ENCODE measurements around the gene GSE1.

GSE1 gene

GRCh38 chr16:85656351-85657266, 43.5 kb downstream of the GSE1 start:
- peaks cover 44 to 96% (median 79%) of the 10 kb centered on the region in 11 experiments for H4K20me1 ChIP-seq
- peaks cover 0 to 12% (median 0%) of the 10 kb centered on the region in 11 experiments; a peak in 6 of 22 replicates for H3K27me3 ChIP-seq
- H3K4me2 ChIP-seq, result no peak overlapping the region
- no peak for TF ChIP-seq Cebpa-rat (IDR thresholded peaks at IDR 0.05)
- H3K9ac ChIP-seq, result no peak overlapping the region
- peaks cover 17 to 24% (median 19%) of the 10 kb centered on the region in 10 experiments for H3K4me1 ChIP-seq
- no peaks in the 10 kb centered on the region for H3K9me3 ChIP-seq (replicated peaks in 1 of 11)
- no peak overlapping the region for H3K27ac ChIP-seq
- peaks cover 67 to 86% (median 82%) of the 10 kb centered on the region in 11 experiments for H3K36me3 ChIP-seq
- H3K4me3 ChIP-seq, result no peak overlapping the region

DNA sequence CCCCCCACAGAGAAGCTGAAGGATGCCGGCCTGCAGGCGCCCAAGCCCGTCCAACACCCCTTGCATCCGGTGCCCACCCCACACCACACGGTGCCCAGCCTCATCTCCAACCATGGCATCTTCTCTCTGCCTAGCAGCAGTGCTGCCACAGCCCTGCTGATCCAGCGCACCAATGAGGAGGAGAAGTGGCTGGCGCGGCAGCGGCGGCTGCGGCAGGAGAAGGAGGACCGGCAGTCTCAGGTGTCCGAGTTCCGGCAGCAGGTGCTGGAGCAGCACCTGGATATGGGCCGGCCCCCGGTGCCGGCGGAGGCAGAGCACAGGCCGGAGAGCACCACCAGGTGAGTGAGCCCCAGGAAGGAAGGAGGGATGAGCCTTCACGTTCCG, 44.1 kb downstream of the GSE1 start:
- peaks cover 11 to 17% (median 13%) of the 10 kb centered on the region in 10 experiments; a peak in 19 of 20 replicates for H3K4me1 ChIP-seq
- H3K9ac ChIP-seq, result no peak overlapping the region
- no peaks in the 10 kb centered on the region for H3K9me3 ChIP-seq (replicated peaks in 1 of 11)
- no peak overlapping the region for H3K4me2 ChIP-seq
- H3K4me3 ChIP-seq, result no peak overlapping the region
- no peak overlapping the region for H3K27ac ChIP-seq
- peaks cover 37 to 96% (median 77%) of the 10 kb centered on the region in 11 experiments for H4K20me1 ChIP-seq
- peaks cover 0 to 5% (median 0%) of the 10 kb centered on the region in 11 experiments; a peak in 5 of 22 replicates for H3K27me3 ChIP-seq
- peaks cover 73 to 93% (median 89%) of the 10 kb centered on the region in 11 experiments for H3K36me3 ChIP-seq
- TF ChIP-seq Cebpa-rat (IDR thresholded peaks at IDR 0.05), result no peak

DNA sequence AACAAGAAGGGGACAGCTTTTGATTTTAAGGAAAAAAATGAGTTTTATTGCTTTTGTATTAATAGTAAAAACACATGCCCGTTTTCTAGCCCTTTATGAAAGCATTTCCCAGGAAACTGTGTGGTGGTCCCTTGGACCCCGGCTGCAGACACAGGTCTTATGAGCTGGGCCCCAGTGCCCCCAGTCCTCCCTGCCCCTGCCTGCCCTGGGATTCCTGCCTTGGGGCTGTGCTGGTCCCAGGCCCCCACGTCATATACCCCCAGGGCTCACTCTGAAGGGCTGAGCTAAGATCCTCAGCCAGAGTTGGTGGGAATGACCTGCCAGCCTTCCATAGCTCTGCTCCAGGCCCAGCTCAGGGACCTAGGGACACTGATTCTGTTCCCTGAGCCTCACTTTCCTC, 44.9 kb downstream of the GSE1 start:
- TF ChIP-seq Cebpa-rat (IDR thresholded peaks at IDR 0.05), result no peak
- Histone ChIP-seq H3K9me3 (replicated peaks in 1 of 11) (no peaks in the 10 kb centered on the region), H3K4me1 (peaks cover 4 to 10% (median 6%) of the 10 kb centered on the region in 10 experiments; a peak in 16 of 20 replicates), H4K20me1 (peaks cover 31 to 96% (median 74%) of the 10 kb centered on the region in 11 experiments), H3K27ac (no peak overlapping the region), H3K27me3 (no peaks in the 10 kb centered on the region), H3K4me2 (no peak overlapping the region), H3K36me3 (peaks cover 80 to 98% (median 96%) of the 10 kb centered on the region in 11 experiments), H3K4me3 (no peak overlapping the region), H3K9ac (peak overlapping the region in 3 of 11 experiments; percentile 17 to 35 (median 29); a peak in 3 of 22 replicates)

DNA sequence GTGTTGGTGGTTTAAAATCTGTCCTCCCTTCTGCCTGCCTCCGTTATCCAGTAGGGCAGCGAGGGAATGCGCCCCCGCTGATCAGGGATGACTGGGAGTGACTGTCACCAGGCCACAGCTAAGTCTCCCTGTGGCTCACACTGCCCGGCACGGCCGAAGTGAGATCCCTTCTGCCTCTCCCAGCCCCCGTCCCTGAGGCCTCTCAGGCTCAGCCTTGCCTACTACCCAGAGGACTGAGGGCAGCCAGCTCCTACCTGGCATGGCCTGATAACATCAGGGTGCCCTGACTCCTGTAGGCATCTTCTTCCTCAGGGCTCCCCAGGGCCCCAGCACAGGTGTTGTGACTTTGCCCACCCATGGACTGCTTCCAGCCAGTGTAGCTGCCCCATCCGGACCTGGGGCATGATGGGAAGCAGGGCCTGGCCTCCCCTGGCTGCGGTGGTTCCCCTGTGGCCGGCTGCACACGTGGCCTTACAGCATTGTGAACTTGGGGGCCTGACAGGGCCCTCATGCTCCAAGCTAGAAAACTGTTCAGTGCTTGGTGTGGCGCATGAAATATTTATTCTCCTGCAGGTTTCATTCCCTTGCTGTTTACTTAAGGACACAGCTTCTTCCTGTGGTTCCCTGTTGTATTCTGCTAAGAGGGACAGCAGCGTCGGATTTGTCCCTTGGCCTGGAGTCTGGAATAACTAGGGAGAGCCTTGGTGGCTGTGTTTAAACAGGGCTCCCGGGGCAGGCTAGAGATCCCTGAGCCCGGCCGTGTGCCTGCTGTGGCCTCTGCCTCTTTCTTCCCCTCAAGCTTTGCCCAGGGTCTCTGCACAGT, 45.6 kb downstream of the GSE1 start:
- Histone ChIP-seq H3K4me3 (no peak overlapping the region), H3K9ac (peak overlapping the region in 4 of 11 experiments; percentile 17 to 35 (median 28); a peak in 5 of 22 replicates), H4K20me1 (peaks cover 25 to 98% (median 70%) of the 10 kb centered on the region in 11 experiments), H3K9me3 (replicated peaks in 1 of 11) (no peaks in the 10 kb centered on the region), H3K36me3 (peaks cover 88 to 100% (median 98%) of the 10 kb centered on the region in 11 experiments), H3K27me3 (no peaks in the 10 kb centered on the region), H3K4me1 (peaks cover 0 to 5% (median under 1%) of the 10 kb centered on the region in 10 experiments; a peak in 10 of 20 replicates), H3K27ac (peak overlapping the region in 1 of 11 experiments; percentile 9; a peak in 1 of 22 replicates), H3K4me2 (no peak overlapping the region)
- TF ChIP-seq Cebpa-rat (IDR thresholded peaks at IDR 0.05), result no peak

DNA sequence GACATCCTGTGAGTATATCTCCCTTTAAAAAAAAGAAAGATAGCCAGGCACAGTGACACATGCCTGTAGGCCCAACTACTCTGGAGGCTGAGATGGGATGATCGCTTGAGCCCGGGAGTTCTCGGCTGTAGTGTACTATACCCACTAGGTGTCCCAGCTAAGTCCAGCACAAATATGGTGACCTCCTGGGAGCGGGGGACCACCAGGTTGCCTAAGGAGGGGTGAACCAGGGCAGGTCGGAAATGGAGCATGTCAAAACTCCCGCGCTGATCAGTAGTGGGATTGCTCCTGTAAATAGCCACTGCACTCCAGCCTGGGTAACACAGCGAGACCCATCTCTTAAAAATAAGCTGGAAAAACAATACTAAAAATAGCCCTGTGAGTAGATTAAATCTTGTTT, 46.2 kb downstream of the GSE1 start:
- H3K4me2 ChIP-seq, result no peak overlapping the region
- H4K20me1 ChIP-seq, result peaks cover 19 to 98% (median 69%) of the 10 kb centered on the region in 11 experiments; a peak in 21 of 22 replicates
- peaks cover 90 to 100% (median 98%) of the 10 kb centered on the region in 11 experiments for H3K36me3 ChIP-seq
- H3K4me3 ChIP-seq, result no peak overlapping the region
- no peaks in the 10 kb centered on the region for H3K27me3 ChIP-seq
- TF ChIP-seq Cebpa-rat (IDR thresholded peaks at IDR 0.05), result no peak
- H3K27ac ChIP-seq, result no peak overlapping the region
- H3K9ac ChIP-seq, result peak overlapping the region in 2 of 11 experiments; percentile 20 to 35; a peak in 4 of 22 replicates
- H3K4me1 ChIP-seq, result no peaks in the 10 kb centered on the region
- H3K9me3 ChIP-seq (replicated peaks in 1 of 11), result no peaks in the 10 kb centered on the region

- Histone ChIP-seq H3K27me3 (no peaks in the 10 kb centered on the region), H3K4me1 (no peaks in the 10 kb centered on the region), H4K20me1 (peaks cover 14 to 98% (median 65%) of the 10 kb centered on the region in 11 experiments; a peak in 21 of 22 replicates), H3K36me3 (peaks cover 90 to 100% (median 98%) of the 10 kb centered on the region in 11 experiments), H3K9ac (no peak overlapping the region), H3K4me3 (no peak overlapping the region), H3K9me3 (replicated peaks in 1 of 11) (no peaks in the 10 kb centered on the region), H3K27ac (no peak overlapping the region), H3K4me2 (no peak overlapping the region)
- TF ChIP-seq Cebpa-rat (IDR thresholded peaks at IDR 0.05), result no peak
Observed at GRCh38 chr16:85659805-85660511, 46.8 kb downstream of the GSE1 start.

DNA sequence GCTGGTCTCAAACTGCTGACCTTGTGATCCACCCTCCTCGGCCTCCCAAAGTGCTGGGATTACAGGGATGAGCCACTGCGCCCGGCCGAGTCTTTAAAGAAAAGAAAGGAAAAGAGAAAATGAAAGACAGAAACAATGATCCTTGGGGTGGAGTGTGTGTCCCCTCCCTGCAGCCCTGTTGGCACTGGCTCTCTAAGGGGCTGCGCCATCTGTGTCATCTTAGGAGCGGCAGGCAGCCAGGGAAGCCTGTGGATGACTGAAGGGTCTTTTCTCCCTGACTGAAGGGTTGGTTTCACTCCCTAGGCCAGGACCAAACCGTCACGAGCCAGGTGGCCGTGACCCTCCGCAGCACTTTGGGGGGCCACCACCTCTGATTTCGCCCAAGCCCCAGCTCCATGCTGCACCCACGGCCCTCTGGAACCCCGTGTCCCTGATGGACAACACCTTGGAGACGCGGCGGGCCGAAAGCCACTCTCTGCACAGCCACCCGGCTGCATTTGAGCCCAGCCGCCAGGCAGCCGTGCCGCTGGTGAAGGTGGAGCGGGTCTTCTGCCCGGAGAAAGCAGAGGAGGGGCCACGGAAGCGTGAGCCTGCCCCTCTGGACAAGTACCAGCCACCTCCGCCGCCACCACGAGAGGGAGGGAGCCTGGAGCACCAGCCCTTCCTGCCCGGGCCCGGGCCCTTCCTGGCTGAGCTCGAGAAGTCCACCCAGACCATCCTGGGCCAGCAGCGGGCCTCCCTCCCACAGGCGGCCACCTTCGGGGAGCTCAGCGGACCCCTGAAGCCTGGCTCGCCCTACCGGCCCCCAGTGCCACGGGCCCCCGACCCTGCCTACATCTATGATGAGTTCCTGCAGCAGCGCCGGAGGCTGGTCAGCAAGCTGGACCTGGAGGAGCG, 48.0 kb downstream of the GSE1 start:
- H4K20me1 ChIP-seq, result peaks cover 10 to 94% (median 67%) of the 10 kb centered on the region in 11 experiments; a peak in 20 of 22 replicates
- no peak overlapping the region for H3K4me2 ChIP-seq
- peak overlapping the region in 1 of 11 experiments; percentile 8; a peak in 1 of 22 replicates for H3K9ac ChIP-seq
- H3K36me3 ChIP-seq, result peaks cover 93 to 100% (median 98%) of the 10 kb centered on the region in 11 experiments
- H3K27me3 ChIP-seq, result no peaks in the 10 kb centered on the region
- H3K4me1 ChIP-seq, result no peaks in the 10 kb centered on the region
- H3K9me3 ChIP-seq (replicated peaks in 1 of 11), result no peaks in the 10 kb centered on the region
- no peak for TF ChIP-seq Cebpa-rat (IDR thresholded peaks at IDR 0.05)
- no peak overlapping the region for H3K4me3 ChIP-seq
- no peak overlapping the region; a peak in 1 of 22 replicates for H3K27ac ChIP-seq

Data from BLaER1 treated with 17β-estradiol and CSF1 and Interleukin-3, amounts not matched to agents 10 nM and 100 nM (cell line).